GM12878 (cell line): ENCODE measurements around the gene CD244. TPM values are rescaled to one million over a fixed set of nuclear protein-coding genes. Genes with fewer than 3 reads are reported as not detected.

Experiments used
- ATAC-seq: fragments of 200-7000 bp; cut with Tn5 transposase; 3 replicates; pipeline ENCODE4 v1.9.1; 2020; ENCODE audit warnings: mild to moderate bottlenecking, moderate library complexity
- BruUV-seq: library from RNA; stranded (reverse); fragments of 400-500 nt; replicated peaks from 2 replicates; lab custom pipeline; 2021; lab: Mats Ljungman, UMichigan
- CTCF ChIA-PET: fragments of 300-600 bp; sonication (Branson Sonifier 250); formaldehyde crosslinking; extraction: SDS; loops from one replicate; lab custom pipeline; 2021; ENCODE audit warnings: inconsistent platforms; lab: Yijun Ruan, JAX
- POLR2A ChIA-PET: fragments of 350-600 bp; formaldehyde crosslinking; extraction: SDS; loops from one replicate; lab custom pipeline; 2021; ENCODE audit warnings: inconsistent platforms; lab: Charles Lee
- RAD21 ChIA-PET: fragments of 300-600 bp; sonication (Branson Sonifier 250); formaldehyde crosslinking; loops from one replicate; lab custom pipeline; 2023; ENCODE audit warnings: antibody characterized with exemption; ENCODE audit not compliant: unreplicated experiment; lab: Charles Lee
- SMC1A ChIA-PET: fragments of 300-600 bp; sonication (Branson Sonifier 250); formaldehyde crosslinking; loops from one replicate; lab custom pipeline; 2023; ENCODE audit not compliant: unreplicated experiment, uncharacterized antibody; lab: Charles Lee
- DNase-seq: peaks from one replicate; pipeline ENCODE4 v3.0.0-alpha.2; 2011; ENCODE audit warnings: low read depth, low spot score
- FAIRE-seq: peaks from 3 replicates; lab custom pipeline; 2011; peaks lifted over from hg19 to GRCh38; lab: Jason Lieb, UNC
- H2AFZ ChIP-seq: 2 replicates; pipeline ENCODE4 v1.6.0; 2011; ENCODE audit warnings: low read depth, low read length, control low read depth; ENCODE audit not compliant: control insufficient read depth
- H3K27ac ChIP-seq: 2 replicates; pipeline ENCODE4 v1.5.1; 2011; ENCODE audit warnings: control low read depth; ENCODE audit not compliant: control insufficient read depth, insufficient read depth
- H3K27me3 ChIP-seq, 2 experiments: replicated peaks in 1 of 2; 2 replicates each; pipeline versions ENCODE4 v1.6.0 to v1.6.1; 2011; ENCODE audit warnings: low read length in 1 of 2; ENCODE audit not compliant: control insufficient read depth in 2 of 2, insufficient read depth in 2 of 2
- H3K36me3 ChIP-seq, 2 experiments: 2 replicates each; pipeline ENCODE4 v1.5.1; 2011; ENCODE audit warnings: low read length in 1 of 2; ENCODE audit not compliant: control insufficient read depth in 2 of 2, insufficient read depth in 2 of 2
- H3K4me1 ChIP-seq: 2 replicates; pipeline ENCODE4 v1.6.1; 2011; ENCODE audit warnings: mild to moderate bottlenecking, low read length, moderate library complexity, mixed read lengths; ENCODE audit not compliant: control insufficient read depth, insufficient read depth
- H3K4me2 ChIP-seq: 2 replicates; pipeline ENCODE4 v1.6.0; 2011; ENCODE audit warnings: control low read depth; ENCODE audit not compliant: control insufficient read depth, insufficient read depth
- H3K4me3 ChIP-seq: fragments of 200-600 bp; sonication (generic); 2 replicates; pipeline ENCODE4 v1.5.1; 2016
- H3K79me2 ChIP-seq: 2 replicates; pipeline ENCODE4 v1.6.0; 2011; ENCODE audit warnings: low read length; ENCODE audit not compliant: control insufficient read depth, insufficient read depth
- H3K9ac ChIP-seq: 2 replicates; pipeline ENCODE4 v1.8.0; 2011; ENCODE audit warnings: low read length, control low read depth, mixed read lengths; ENCODE audit not compliant: control insufficient read depth, insufficient read depth
- H3K9me3 ChIP-seq: replicated peaks from 3 replicates; pipeline ENCODE4 v1.5.1; 2011; ENCODE audit warnings: mild to moderate bottlenecking, low read length; ENCODE audit not compliant: control insufficient read depth, insufficient read depth
- H4K20me1 ChIP-seq: 2 replicates; pipeline ENCODE4 v1.6.0; 2011; ENCODE audit not compliant: control insufficient read depth, insufficient read depth
- ATF2 ChIP-seq: IDR thresholded peaks from 2 replicates; pipeline ENCODE4 v1.6.1; 2012; ENCODE audit warnings: low read length, inconsistent platforms
- BHLHE40 ChIP-seq, 2 experiments: fragments of 450-650 bp in 1 of 2; IDR thresholded peaks; 2 replicates each; pipeline ENCODE4 v1.6.1; 2011 to 2017; ENCODE audit warnings: low read depth in 2 of 2, borderline replicate concordance in 1 of 2, improper control_type of control experiment in 1 of 2, low read length in 1 of 2, mild to moderate bottlenecking in 1 of 2
- DPF2 ChIP-seq: fragments of 450-650 bp; IDR thresholded peaks from 2 replicates; pipeline ENCODE4 v1.6.1; 2017; ENCODE audit warnings: mild to moderate bottlenecking
- HDAC6 ChIP-seq: fragments of 200-600 bp; sonication (generic); IDR thresholded peaks from one replicate; pipeline ENCODE4 v1.8.0; 2017; ENCODE audit warnings: antibody characterized with exemption; ENCODE audit not compliant: unreplicated experiment
- IRF4 ChIP-seq: IDR thresholded peaks from 2 replicates; pipeline ENCODE4 v1.6.1; 2011; ENCODE audit warnings: low read depth, low read length
- MEF2A ChIP-seq: IDR thresholded peaks from 2 replicates; pipeline ENCODE4 v1.6.1; 2011; ENCODE audit warnings: low read depth, mild to moderate bottlenecking, low read length, moderate library complexity; ENCODE audit not compliant: insufficient read depth
- MLLT1 ChIP-seq: fragments of 450-650 bp; IDR thresholded peaks from 2 replicates; pipeline ENCODE4 v1.6.1; 2016; ENCODE audit warnings: mild to moderate bottlenecking
- RB1 ChIP-seq: fragments of 450-650 bp; formaldehyde crosslinking; IDR thresholded peaks from 2 replicates; pipeline ENCODE4 v1.6.1; 2017; ENCODE audit warnings: mild to moderate bottlenecking, borderline replicate concordance
- SMC3 ChIP-seq: IDR thresholded peaks from 2 replicates; pipeline ENCODE4 v1.6.1; 2011; ENCODE audit warnings: low read length, improper control_type of control experiment, borderline replicate concordance
- ZBTB33 ChIP-seq: fragments of 450-650 bp; IDR thresholded peaks from 2 replicates; pipeline ENCODE4 v1.6.1; 2017; ENCODE audit warnings: mild to moderate bottlenecking
- ZNF592 ChIP-seq: fragments of 450-650 bp; IDR thresholded peaks from 2 replicates; pipeline ENCODE4 v1.6.1; 2017; ENCODE audit warnings: mild to moderate bottlenecking, moderate library complexity
- WGBS: methylation state at CpG from one replicate; pipeline ENCODE4 v1.1.6; 2016; ENCODE audit warnings: low lambda C conversion rate; ENCODE audit not compliant: insufficient replicate concordance, insufficient coverage; ENCODE audit errors: missing lambda C conversion rate; 5-methylcytosine and 5-hydroxymethylcytosine counted together
- in situ Hi-C: fragments of 300-500 bp; cut with MboI; formaldehyde crosslinking; loops from 9 replicates; pipeline ENCODE4 v1.14.3; 2018; ENCODE audit warnings: mixed read lengths
- intact Hi-C: fragments of 100-400 bp; cut with micrococcal nuclease; formaldehyde crosslinking; loops from one replicate; pipeline ENCODE4 v1.14.2; 2022; ENCODE audit not compliant: unreplicated experiment
- polyA plus RNA-seq, 11 experiments: library from polyadenylated mRNA; depleted of rRNA in 4 of 11; unstranded in 6 of 11; stranded (reverse) in 5 of 11; fragments of >200 nt; fragmentation: Nextera tagmentation in 4 of 11; fragmentation: Illumina TruSeq in 1 of 11; extraction: Ambion mirVana in 4 of 11; extraction: Trizol in 1 of 11; gene quantifications; 1 replicate in 1 of 11; 2 replicates in 10 of 11; pipeline versions ENCODE4 v1.2.1 to v1.2.3, GENCODE V29; 2011 to 2016; ENCODE audit warnings: inconsistent platforms in 2 of 11, missing spikeins in 2 of 11, low read depth in 1 of 11
- total RNA-seq, 4 experiments: library from RNA; depleted of rRNA in 3 of 4; stranded (reverse); fragments of >200 nt in 3 of 4; fragmentation: Illumina TruSeq in 1 of 4; extraction: Trizol in 1 of 4; gene quantifications; 2 replicates each; pipeline versions ENCODE4 v1.2.1 to v1.2.3, GENCODE V29; 2013 to 2021

The CD244 gene
- total and polyA plus RNA-seq, 10 of the 15 experiments (the other 5 are each of a cell fraction or from before 2014, with no cell fraction given) = 0.24 to 13.6 (median 0.73) TPM

GRCh38 chr1:160799641-160800040, 63.0 kb downstream of the CD244 start:
- Histone ChIP-seq H2AFZ (no peak overlapping the region), H3K27ac (no peak overlapping the region), H3K36me3 (peaks cover 0 to 5% of the 10 kb centered on the region in 2 experiments; a peak in 1 of 4 replicates), H3K4me1 (peaks cover 42% of the 10 kb centered on the region), H3K27me3 (no peaks in the 10 kb centered on the region), H3K4me3 (no peak overlapping the region), H3K79me2 (peaks cover 3% of the 10 kb centered on the region), H3K9ac (no peak overlapping the region), H3K4me2 (no peak overlapping the region), H4K20me1 (no peaks in the 10 kb centered on the region), H3K9me3 (no peaks in the 10 kb centered on the region; the same call in 2 of the 3 replicates)
- no TSS peak for BruUV-seq
- ChIA-PET POLR2A (interaction anchor here (0.5 to 3.6 kb wide), 8 partner anchors 10 to 192 kb away, joined by 3 to 28 read pairs (median 4); no protein-coding TSS in a partner anchor), RAD21 (interaction anchor here (0.9 to 6.8 kb wide), 12 partner anchors 10 to 153 kb away, joined by 3 to 53 read pairs (median 8); partner anchors contain the start of genes CD244 and ITLN2), SMC1A (interaction anchor here (0.6 to 7.1 kb wide), 15 partner anchors 8 to 127 kb away, joined by 3 to 86 read pairs (median 8); partner anchors contain the start of gene SLAMF7), CTCF (interaction anchor here (1.0 to 9.3 kb wide), 10 partner anchors 10 to 152 kb away, joined by 3 to 192 read pairs (median 6); partner anchors contain the start of gene SLAMF7)
- in situ Hi-C loops = no loop called here
- FAIRE-seq = no peak
- 87% methylated on average over 5 of the region's 5 CpGs for WGBS
- intact Hi-C loops = no loop called here
- DNase-seq = no peak
- ATAC-seq = no peak
- TF ChIP-seq SMC3 (no peak), DPF2 (no peak), ATF2 (no peak), RB1 (no peak), BHLHE40 (IDR thresholded peaks at IDR 0.05; ENCODE audit: borderline replicate concordance in 1 of 2, low read depth in 2 of 2, low read length in 1 of 2) (no peak), IRF4 (no peak), ZNF592 (no peak), MLLT1 (no peak), MEF2A (no peak), HDAC6 (no peak), ZBTB33 (no peak)
